ENCODE data around the gene STAT1.

Gene STAT1

GRCh38 chr2:191015239-191015638 lies 1.3 kb upstream of the STAT1 start:
- Histone ChIP-seq H3K4ac (ENCODE audit: low read depth, low read length) (no peak overlapping the region), H3K4me1 (ENCODE audit: control insufficient read depth, low read depth, low read length) (peaks cover 2% of the 10 kb centered on the region), H3K27ac (ENCODE audit: low read depth, low read length) (no peak overlapping the region), H3K9ac (ENCODE audit: low read length) (no peak overlapping the region), H3K23ac (ENCODE audit: low read length) (no peak overlapping the region), H3K56ac (ENCODE audit: low read length) (no peak overlapping the region), H3K36me3 (ENCODE audit: control insufficient read depth, insufficient read depth, low read length) (no peaks in the 10 kb centered on the region), H2BK5ac (ENCODE audit: low read length) (no peak overlapping the region), H3K27me3 (ENCODE audit: insufficient read depth, low read length, poor library complexity) (no peaks in the 10 kb centered on the region), H3K18ac (ENCODE audit: low read length) (no peak overlapping the region), H2BK120ac (ENCODE audit: low read depth, low read length) (no peak overlapping the region), H4K8ac (ENCODE audit: low read depth, low read length) (no peak overlapping the region), H2BK15ac (replicated peaks; ENCODE audit: low read depth) (peak overlapping the region; percentile 8), H2AK5ac (ENCODE audit: low read length) (no peak overlapping the region), H3K4me3 (ENCODE audit: low read length) (no peak overlapping the region), H3K4me2 (ENCODE audit: low read length) (no peak overlapping the region), H3K79me1 (ENCODE audit: low read length) (peaks cover 3% of the 10 kb centered on the region), H3K79me2 (ENCODE audit: control insufficient read depth, insufficient read depth, low read length) (peaks cover 2% of the 10 kb centered on the region), H4K5ac (ENCODE audit: low read length) (no peak overlapping the region)
- DNase-seq, result no peak
- WGBS (ENCODE audit: extremely low coverage, insufficient coverage, low lambda C conversion rate), result no CpG with 5 or more reads among the region's 2 CpGs

GRCh38 chr2:191014653-191015020 lies 666 bp upstream of the STAT1 start:
- no CpG with 5 or more reads among the region's 4 CpGs for WGBS (ENCODE audit: extremely low coverage, insufficient coverage, low lambda C conversion rate)

GRCh38 chr2:191013682-191013931 lies 364 bp downstream of the STAT1 start:
- Histone ChIP-seq H2AK5ac (ENCODE audit: low read length) (no peak overlapping the region), H3K23ac (ENCODE audit: low read length) (no peak overlapping the region), H3K4me2 (ENCODE audit: low read length) (peak overlapping the region; percentile 68), H2BK5ac (ENCODE audit: low read length) (no peak overlapping the region), H3K4me3 (ENCODE audit: low read length) (peak overlapping the region; percentile 63), H3K18ac (ENCODE audit: low read length) (no peak overlapping the region), H2BK15ac (replicated peaks; ENCODE audit: low read depth) (no peak overlapping the region), H3K27me3 (ENCODE audit: insufficient read depth, low read length, poor library complexity) (no peaks in the 10 kb centered on the region), H3K36me3 (ENCODE audit: control insufficient read depth, insufficient read depth, low read length) (no peaks in the 10 kb centered on the region), H3K27ac (ENCODE audit: low read depth, low read length) (no peak overlapping the region), H4K5ac (ENCODE audit: low read length) (no peak overlapping the region), H2BK120ac (ENCODE audit: low read depth, low read length) (no peak overlapping the region), H3K79me2 (ENCODE audit: control insufficient read depth, insufficient read depth, low read length) (peaks cover 2% of the 10 kb centered on the region), H3K4ac (ENCODE audit: low read depth, low read length) (no peak overlapping the region), H3K4me1 (ENCODE audit: control insufficient read depth, low read depth, low read length) (peaks cover 2% of the 10 kb centered on the region), H3K79me1 (ENCODE audit: low read length) (peaks cover 3% of the 10 kb centered on the region), H3K9ac (ENCODE audit: low read length) (peak overlapping the region; percentile 74), H3K56ac (ENCODE audit: low read length) (peak overlapping the region; percentile 94), H4K8ac (ENCODE audit: low read depth, low read length) (no peak overlapping the region)
- WGBS (ENCODE audit: extremely low coverage, insufficient coverage, low lambda C conversion rate), result no CpG with 5 or more reads among the region's 14 CpGs
- DNase-seq, result no peak

More at GRCh38 chr2:191014653-191015020, 666 bp upstream of the STAT1 start:
- no peak for DNase-seq
- peak overlapping the region; percentile 4 for H3K4ac ChIP-seq (ENCODE audit: low read depth, low read length)
- H3K9ac ChIP-seq (ENCODE audit: low read length), result peak overlapping the region; percentile 65
- no peak overlapping the region for H4K8ac ChIP-seq (ENCODE audit: low read depth, low read length)
- peaks cover 2% of the 10 kb centered on the region for H3K4me1 ChIP-seq (ENCODE audit: control insufficient read depth, low read depth, low read length)
- no peaks in the 10 kb centered on the region for H3K36me3 ChIP-seq (ENCODE audit: control insufficient read depth, insufficient read depth, low read length)
- no peak overlapping the region for H3K4me3 ChIP-seq (ENCODE audit: low read length)
- peaks cover 2% of the 10 kb centered on the region for H3K79me2 ChIP-seq (ENCODE audit: control insufficient read depth, insufficient read depth, low read length)
- H3K27me3 ChIP-seq (ENCODE audit: insufficient read depth, low read length, poor library complexity), result no peaks in the 10 kb centered on the region
- H3K79me1 ChIP-seq (ENCODE audit: low read length), result peaks cover 3% of the 10 kb centered on the region
- no peak overlapping the region for H2BK120ac ChIP-seq (ENCODE audit: low read depth, low read length)
- peak overlapping the region; percentile 52 for H3K18ac ChIP-seq (ENCODE audit: low read length)
- no peak overlapping the region for H3K27ac ChIP-seq (ENCODE audit: low read depth, low read length)
- no peak overlapping the region for H3K23ac ChIP-seq (ENCODE audit: low read length)
- H3K4me2 ChIP-seq (ENCODE audit: low read length), result peak overlapping the region; percentile 73
- H2BK15ac ChIP-seq (replicated peaks; ENCODE audit: low read depth), result peak overlapping the region; percentile 8
- no peak overlapping the region for H2BK5ac ChIP-seq (ENCODE audit: low read length)
- no peak overlapping the region for H2AK5ac ChIP-seq (ENCODE audit: low read length)
- peak overlapping the region; percentile 78 for H3K56ac ChIP-seq (ENCODE audit: low read length)
- H4K5ac ChIP-seq (ENCODE audit: low read length), result no peak overlapping the region

- Histone ChIP-seq H3K79me2 (ENCODE audit: control insufficient read depth, insufficient read depth, low read length) (peaks cover 2% of the 10 kb centered on the region), H3K4me2 (ENCODE audit: low read length) (peak overlapping the region; percentile 68), H2AK5ac (ENCODE audit: low read length) (no peak overlapping the region), H3K18ac (ENCODE audit: low read length) (no peak overlapping the region), H2BK120ac (ENCODE audit: low read depth, low read length) (no peak overlapping the region), H3K23ac (ENCODE audit: low read length) (no peak overlapping the region), H3K79me1 (ENCODE audit: low read length) (peaks cover 3% of the 10 kb centered on the region), H2BK15ac (replicated peaks; ENCODE audit: low read depth) (no peak overlapping the region), H3K9ac (ENCODE audit: low read length) (peak overlapping the region; percentile 74), H4K8ac (ENCODE audit: low read depth, low read length) (no peak overlapping the region), H3K4ac (ENCODE audit: low read depth, low read length) (no peak overlapping the region), H3K4me1 (ENCODE audit: control insufficient read depth, low read depth, low read length) (peaks cover 2% of the 10 kb centered on the region), H3K27me3 (ENCODE audit: insufficient read depth, low read length, poor library complexity) (no peaks in the 10 kb centered on the region), H4K5ac (ENCODE audit: low read length) (no peak overlapping the region), H3K27ac (ENCODE audit: low read depth, low read length) (no peak overlapping the region), H2BK5ac (ENCODE audit: low read length) (no peak overlapping the region), H3K4me3 (ENCODE audit: low read length) (peak overlapping the region; percentile 63), H3K56ac (ENCODE audit: low read length) (peak overlapping the region; percentile 94), H3K36me3 (ENCODE audit: control insufficient read depth, insufficient read depth, low read length) (no peaks in the 10 kb centered on the region)
- WGBS (ENCODE audit: extremely low coverage, insufficient coverage, low lambda C conversion rate), result no CpG with 5 or more reads among the region's 14 CpGs
- DNase-seq, result no peak
These were observed 908 bp downstream of the STAT1 start for GRCh38 chr2:191012845-191013681.

GRCh38 chr2:191012346-191012745 lies 1.6 kb downstream of the STAT1 start:
- no peak for DNase-seq
- Histone ChIP-seq H3K27ac (ENCODE audit: low read depth, low read length) (no peak overlapping the region), H3K79me1 (ENCODE audit: low read length) (peaks cover 3% of the 10 kb centered on the region), H3K79me2 (ENCODE audit: control insufficient read depth, insufficient read depth, low read length) (peaks cover 2% of the 10 kb centered on the region), H3K18ac (ENCODE audit: low read length) (no peak overlapping the region), H3K4me1 (ENCODE audit: control insufficient read depth, low read depth, low read length) (peaks cover 2% of the 10 kb centered on the region), H2AK5ac (ENCODE audit: low read length) (no peak overlapping the region), H2BK120ac (ENCODE audit: low read depth, low read length) (no peak overlapping the region), H2BK5ac (ENCODE audit: low read length) (no peak overlapping the region), H2BK15ac (replicated peaks; ENCODE audit: low read depth) (no peak overlapping the region), H3K56ac (ENCODE audit: low read length) (no peak overlapping the region), H3K4ac (ENCODE audit: low read depth, low read length) (no peak overlapping the region), H3K36me3 (ENCODE audit: control insufficient read depth, insufficient read depth, low read length) (no peaks in the 10 kb centered on the region), H3K4me2 (ENCODE audit: low read length) (no peak overlapping the region), H3K23ac (ENCODE audit: low read length) (no peak overlapping the region), H3K4me3 (ENCODE audit: low read length) (no peak overlapping the region), H3K9ac (ENCODE audit: low read length) (no peak overlapping the region), H4K5ac (ENCODE audit: low read length) (no peak overlapping the region), H4K8ac (ENCODE audit: low read depth, low read length) (no peak overlapping the region), H3K27me3 (ENCODE audit: insufficient read depth, low read length, poor library complexity) (no peaks in the 10 kb centered on the region)
- no CpG with 5 or more reads among the region's 3 CpGs for WGBS (ENCODE audit: extremely low coverage, insufficient coverage, low lambda C conversion rate)
